Sigmoid colon (tissue), 3 donors: ENCODE data around the gene BRD4.

Experiments
- POLR2A ChIP-seq, 2 donors: fragments of 450-650 bp; IDR thresholded peaks; one replicate each; pipeline ENCODE4 v1.6.1; 2016; ENCODE audit warnings: antibody characterized with exemption in 2 of 2, mild to moderate bottlenecking in 2 of 2, moderate library complexity in 2 of 2
- TF ChIP-seq, protein P1 (sequence below), 4 experiments: fragments of 450-650 bp in 3 of 4; fragments of 200-600 bp in 1 of 4; IDR thresholded peaks; one replicate each; pipeline ENCODE4 v1.5.1; 2016 to 2019; ENCODE audit warnings: antibody characterized with exemption in 4 of 4, mild to moderate bottlenecking in 3 of 4, moderate library complexity in 2 of 4

DNA sequence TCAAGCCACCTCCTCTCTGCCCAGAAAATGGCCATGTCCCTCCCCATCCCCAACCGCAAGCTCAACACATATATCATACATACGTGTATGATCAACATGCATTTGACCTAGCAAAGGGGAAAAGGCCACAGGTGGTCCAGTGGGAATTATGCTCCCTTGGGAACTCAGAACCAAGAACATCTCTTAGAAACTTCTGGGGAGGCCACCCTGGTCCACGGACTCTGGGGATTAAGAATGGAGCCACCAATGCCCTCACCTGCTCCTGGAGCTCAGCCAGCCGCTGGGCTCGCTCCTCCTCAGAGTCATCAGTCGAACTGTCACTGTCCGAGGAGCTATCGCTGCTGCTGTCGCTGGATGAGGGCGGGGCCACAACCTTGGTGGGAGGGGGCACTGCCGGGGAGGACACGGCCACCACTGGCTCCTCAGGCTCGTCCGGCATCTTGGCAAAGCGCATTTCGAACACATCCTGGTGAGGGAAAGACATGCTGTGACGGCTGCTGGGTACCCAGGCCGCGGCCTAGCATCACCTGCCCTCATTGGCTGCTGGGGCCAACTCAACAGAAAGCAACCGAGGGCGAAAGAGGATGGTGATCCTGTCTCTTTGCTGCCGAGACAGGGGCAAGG, 75.5 kb downstream of the BRD4 start:
- TF ChIP-seq, protein P1, sequence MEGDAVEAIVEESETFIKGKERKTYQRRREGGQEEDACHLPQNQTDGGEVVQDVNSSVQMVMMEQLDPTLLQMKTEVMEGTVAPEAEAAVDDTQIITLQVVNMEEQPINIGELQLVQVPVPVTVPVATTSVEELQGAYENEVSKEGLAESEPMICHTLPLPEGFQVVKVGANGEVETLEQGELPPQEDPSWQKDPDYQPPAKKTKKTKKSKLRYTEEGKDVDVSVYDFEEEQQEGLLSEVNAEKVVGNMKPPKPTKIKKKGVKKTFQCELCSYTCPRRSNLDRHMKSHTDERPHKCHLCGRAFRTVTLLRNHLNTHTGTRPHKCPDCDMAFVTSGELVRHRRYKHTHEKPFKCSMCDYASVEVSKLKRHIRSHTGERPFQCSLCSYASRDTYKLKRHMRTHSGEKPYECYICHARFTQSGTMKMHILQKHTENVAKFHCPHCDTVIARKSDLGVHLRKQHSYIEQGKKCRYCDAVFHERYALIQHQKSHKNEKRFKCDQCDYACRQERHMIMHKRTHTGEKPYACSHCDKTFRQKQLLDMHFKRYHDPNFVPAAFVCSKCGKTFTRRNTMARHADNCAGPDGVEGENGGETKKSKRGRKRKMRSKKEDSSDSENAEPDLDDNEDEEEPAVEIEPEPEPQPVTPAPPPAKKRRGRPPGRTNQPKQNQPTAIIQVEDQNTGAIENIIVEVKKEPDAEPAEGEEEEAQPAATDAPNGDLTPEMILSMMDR (IDR thresholded peaks at IDR 0.05) = no peak
- TF ChIP-seq POLR2A (IDR thresholded peaks at IDR 0.05) = no peak
